ENCODE measurements around the gene DMXL2. TPM values are rescaled to one million over a fixed set of nuclear protein-coding genes. Genes with fewer than 3 reads are reported as not detected.
A peak's percentile ranks its signal among the peaks of the same experiment; 100 is the strongest.
"Not testable (repeated sequence)": the region's sequence is repeated elsewhere in the genome, so short reads cannot be mapped to it uniquely, and the experiment has no call there.

The DMXL2 gene
- total RNA-seq, 2 donors from 2014 or later, result 4.0 to 9.2 TPM

DNA sequence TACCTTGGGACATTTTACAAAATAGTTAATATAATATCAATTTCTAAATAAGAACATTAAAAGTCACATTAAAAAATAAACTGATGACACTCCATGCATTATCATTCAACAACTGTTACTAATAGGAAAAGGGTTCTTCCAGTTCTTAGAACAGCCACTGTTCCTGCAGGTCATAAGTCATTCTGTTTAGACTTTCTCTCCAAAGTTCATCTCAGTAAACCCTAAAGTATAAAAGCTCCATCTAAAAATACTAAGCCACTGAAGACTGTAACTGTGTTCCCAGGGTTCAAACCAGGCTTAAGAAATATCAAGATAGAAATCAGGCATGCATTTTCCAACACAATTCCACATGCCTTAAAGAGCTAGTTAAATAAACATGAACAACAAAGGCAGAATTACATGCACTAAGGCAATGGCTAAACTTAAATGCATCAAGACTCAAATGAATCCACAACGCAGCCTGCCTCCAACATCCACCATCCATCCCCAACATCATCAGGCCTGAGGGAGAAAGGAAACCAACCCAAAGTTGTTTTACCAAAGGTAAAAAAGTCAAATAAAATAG lies 46.2 kb downstream of the DMXL2 start:
- Mint-ChIP-seq H3K36me3 (ENCODE audit: low read depth) (no peaks in the 10 kb centered on the region), H3K4me1 (no peaks in the 10 kb centered on the region), H3K4me3 (no peak overlapping the region), H3K27me3 (no peaks in the 10 kb centered on the region), H3K27ac (no peak overlapping the region), H3K9me3 (no peaks in the 10 kb centered on the region)
- no peak for ATAC-seq (replicated peaks)

DNA sequence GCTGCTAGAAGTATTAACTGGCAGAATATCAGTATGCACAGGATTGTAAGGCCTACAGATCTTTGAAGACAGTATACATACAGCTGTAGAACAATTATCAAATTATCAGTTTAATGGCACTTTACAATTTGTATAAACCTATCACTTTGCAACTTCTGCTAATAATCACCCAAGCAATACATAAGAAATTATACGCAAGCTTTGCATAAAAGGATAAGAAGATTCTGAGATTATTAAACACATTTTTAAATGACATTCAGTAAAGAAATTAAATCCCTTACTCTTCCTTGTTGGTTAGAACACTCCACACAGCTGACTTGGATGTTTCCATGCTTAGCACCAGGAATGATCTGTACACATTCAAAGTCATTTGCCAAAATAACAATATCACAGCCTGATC lies 46.8 kb downstream of the DMXL2 start:
- Mint-ChIP-seq H3K27ac (no peak overlapping the region), H3K9me3 (no peaks in the 10 kb centered on the region), H3K27me3 (no peaks in the 10 kb centered on the region), H3K4me3 (no peak overlapping the region), H3K4me1 (no peaks in the 10 kb centered on the region), H3K36me3 (ENCODE audit: low read depth) (no peaks in the 10 kb centered on the region)
- ATAC-seq (replicated peaks), result no peak

DNA sequence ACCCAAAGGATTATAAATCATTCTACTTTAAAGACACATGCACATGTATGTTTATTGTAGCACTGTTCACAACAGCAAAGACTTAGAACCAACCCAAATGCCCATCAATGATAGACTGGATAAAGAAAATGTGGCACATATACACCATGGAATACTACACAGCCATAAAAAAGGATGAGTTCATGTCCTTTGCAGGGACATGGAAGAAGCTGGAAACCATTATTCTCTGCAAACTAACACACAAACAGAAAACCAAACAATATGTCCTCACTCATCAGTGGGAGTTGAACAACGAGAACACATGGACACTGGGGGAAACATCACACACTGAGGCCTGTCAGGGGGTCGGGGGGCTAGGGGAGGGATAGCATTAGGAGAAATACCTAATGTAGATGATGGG lies 49.2 kb downstream of the DMXL2 start:
- not testable (repeated sequence) for H3K27ac Mint-ChIP-seq; H3K9me3 Mint-ChIP-seq; ATAC-seq (replicated peaks); H3K27me3 Mint-ChIP-seq; H3K4me1 Mint-ChIP-seq; H3K4me3 Mint-ChIP-seq; H3K36me3 Mint-ChIP-seq (ENCODE audit: low read depth)

DNA sequence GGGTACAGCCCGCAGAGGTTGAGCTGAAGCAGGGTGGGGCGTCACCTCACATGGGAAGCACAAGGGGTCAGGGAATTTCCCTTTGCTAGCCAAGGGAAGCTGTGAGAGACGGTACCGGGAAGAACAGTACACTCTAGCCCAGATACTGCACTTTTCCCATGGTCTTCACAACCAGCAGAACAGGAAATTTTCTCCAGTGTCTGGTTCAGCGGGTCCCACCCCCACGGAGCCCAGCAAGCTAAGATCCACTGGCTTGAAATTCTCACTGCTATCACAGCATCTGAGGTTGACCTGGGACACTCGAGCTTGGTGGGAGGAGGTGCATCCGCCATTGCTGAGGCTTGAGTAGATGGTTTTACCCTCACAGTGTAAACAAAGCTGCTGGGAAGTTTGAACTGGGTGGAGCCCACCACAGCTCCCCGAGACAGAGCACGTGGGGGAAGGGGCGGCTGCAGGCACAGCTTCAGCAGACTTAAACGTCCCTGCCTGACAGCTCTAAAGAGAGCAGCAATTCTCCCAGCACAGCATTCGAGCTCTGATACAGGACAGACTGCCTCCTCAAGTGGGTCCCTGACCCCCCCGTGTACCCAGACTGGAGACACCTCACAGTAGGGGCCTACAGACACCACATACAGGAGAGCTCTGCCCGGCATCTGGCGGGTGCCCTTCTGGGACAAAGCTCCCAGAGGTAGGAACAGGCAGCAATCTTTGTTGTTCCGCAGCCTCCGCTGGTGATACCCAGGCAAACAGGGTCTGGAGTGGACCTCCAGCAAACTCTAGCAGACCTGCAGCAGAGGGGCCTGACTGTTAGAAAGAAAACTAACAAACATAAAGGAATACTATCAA lies 53.4 kb downstream of the DMXL2 start:
- not testable (repeated sequence) for H3K4me3 Mint-ChIP-seq; H3K27me3 Mint-ChIP-seq; H3K4me1 Mint-ChIP-seq; H3K9me3 Mint-ChIP-seq; ATAC-seq (replicated peaks); H3K36me3 Mint-ChIP-seq (ENCODE audit: low read depth); H3K27ac Mint-ChIP-seq

DNA sequence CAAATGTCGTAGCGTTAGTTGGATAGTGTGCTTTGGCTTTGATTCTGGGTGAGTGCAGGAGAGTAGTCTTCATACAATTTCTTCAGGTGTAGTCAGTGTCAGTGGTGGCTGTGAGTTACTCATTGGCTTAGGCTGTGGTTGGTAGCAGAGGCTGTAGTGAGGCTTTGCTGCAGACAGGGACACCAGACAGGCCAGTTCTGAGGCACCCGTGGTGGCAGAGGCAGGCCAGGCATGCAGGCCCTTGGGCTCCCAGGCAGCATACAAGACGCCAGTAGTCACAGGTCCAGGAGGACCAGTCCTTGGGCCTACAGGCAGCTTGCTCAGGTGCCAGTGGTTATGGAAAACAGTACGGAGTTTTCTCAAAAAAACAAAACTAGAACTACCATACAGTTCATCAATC lies 61.3 kb downstream of the DMXL2 start:
- Mint-ChIP-seq H3K9me3 (no peaks in the 10 kb centered on the region), H3K4me1 (no peaks in the 10 kb centered on the region), H3K4me3 (no peak overlapping the region), H3K27ac (no peak overlapping the region), H3K27me3 (no peaks in the 10 kb centered on the region), H3K36me3 (ENCODE audit: low read depth) (no peaks in the 10 kb centered on the region)
- no peak for ATAC-seq (replicated peaks)

DNA sequence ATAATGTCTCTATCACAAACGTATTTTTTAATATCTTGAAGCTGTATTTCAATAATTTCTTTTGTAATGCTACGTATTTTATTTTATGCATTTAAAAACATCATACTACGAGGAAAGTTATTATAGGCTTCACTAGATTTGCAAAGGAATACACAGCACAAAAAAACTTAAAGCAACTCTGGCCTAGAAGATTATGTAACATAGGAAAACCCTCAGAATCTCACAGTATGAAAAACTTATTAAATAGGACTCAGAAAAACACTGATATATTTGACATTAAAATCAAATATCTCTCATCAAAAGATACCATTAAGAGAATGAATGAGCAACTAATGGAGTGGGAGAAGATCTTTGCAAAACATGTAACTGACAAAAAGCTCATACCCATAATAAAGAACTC lies 63.7 kb downstream of the DMXL2 start:
- no peaks in the 10 kb centered on the region for H3K9me3 Mint-ChIP-seq
- no peak overlapping the region for H3K4me3 Mint-ChIP-seq
- H3K27me3 Mint-ChIP-seq, result no peaks in the 10 kb centered on the region
- H3K36me3 Mint-ChIP-seq (ENCODE audit: low read depth), result no peaks in the 10 kb centered on the region
- no peaks in the 10 kb centered on the region for H3K4me1 Mint-ChIP-seq
- H3K27ac Mint-ChIP-seq, result no peak overlapping the region
- no peak for ATAC-seq (replicated peaks)

DNA sequence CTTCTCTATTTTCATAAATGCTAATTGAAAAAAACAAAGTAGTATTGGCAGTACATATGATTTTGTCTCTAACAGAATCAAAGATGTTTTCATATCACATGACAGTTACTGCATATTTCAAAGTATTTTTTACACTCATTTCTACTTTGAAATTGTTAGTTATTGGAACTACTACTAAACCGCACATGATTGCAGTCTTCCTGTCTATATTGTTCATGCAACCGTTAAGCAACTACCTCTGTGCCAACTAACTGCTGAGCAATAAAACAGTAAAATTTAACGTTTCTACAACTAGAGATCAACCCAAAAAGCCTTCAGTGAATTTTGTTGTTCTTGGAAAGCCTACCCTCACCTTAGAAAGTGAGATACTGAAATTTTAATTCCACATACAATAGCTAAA lies 64.2 kb downstream of the DMXL2 start:
- ATAC-seq (replicated peaks), result no peak
- H3K27me3 Mint-ChIP-seq, result no peaks in the 10 kb centered on the region
- no peaks in the 10 kb centered on the region for H3K4me1 Mint-ChIP-seq
- H3K27ac Mint-ChIP-seq, result no peak overlapping the region
- no peaks in the 10 kb centered on the region for H3K36me3 Mint-ChIP-seq (ENCODE audit: low read depth)
- no peak overlapping the region for H3K4me3 Mint-ChIP-seq
- no peaks in the 10 kb centered on the region for H3K9me3 Mint-ChIP-seq

DNA sequence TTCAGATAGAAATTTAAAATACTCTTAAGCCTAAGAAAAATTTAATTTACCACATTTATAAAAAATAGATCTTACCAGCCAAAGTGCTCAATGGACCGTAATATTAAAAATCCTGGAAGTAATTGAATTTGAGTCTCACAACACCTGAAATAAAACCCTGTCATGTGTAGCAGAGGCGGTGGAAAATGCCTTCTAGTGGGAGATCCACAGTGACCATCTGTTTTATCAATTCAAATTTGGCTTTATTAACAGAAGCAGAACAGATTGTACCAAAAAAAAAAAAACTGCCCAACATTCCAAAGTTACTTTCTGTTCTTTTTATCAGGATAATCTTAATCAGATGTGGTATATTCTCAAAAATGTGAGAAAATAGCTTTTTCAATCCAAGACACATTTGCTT lies 71.7 kb downstream of the DMXL2 start:
- Mint-ChIP-seq H3K4me1 (no peaks in the 10 kb centered on the region), H3K9me3 (no peaks in the 10 kb centered on the region), H3K27me3 (no peaks in the 10 kb centered on the region), H3K27ac (no peak overlapping the region), H3K36me3 (ENCODE audit: low read depth) (no peaks in the 10 kb centered on the region), H3K4me3 (no peak overlapping the region)
- no peak for ATAC-seq (replicated peaks)

DNA sequence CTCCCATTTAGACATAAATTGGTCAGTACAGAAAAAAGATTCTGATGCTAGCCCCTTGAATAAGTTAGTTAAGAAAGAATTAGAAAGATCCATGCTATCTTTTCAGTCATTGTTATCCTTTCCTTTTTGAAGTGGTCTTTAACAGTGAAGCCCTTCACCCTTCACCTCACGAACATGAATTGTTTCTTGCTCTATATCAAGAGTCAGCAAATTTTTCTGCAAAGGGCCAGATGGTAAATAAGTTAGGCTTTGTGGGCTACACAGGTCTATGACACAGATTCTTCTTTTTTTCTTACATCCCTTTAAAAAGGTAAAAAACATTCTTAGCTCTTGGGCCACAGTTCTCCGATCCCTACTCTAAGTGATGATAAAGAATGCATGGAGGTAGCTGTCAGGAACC lies 74.9 kb downstream of the DMXL2 start:
- H3K27ac Mint-ChIP-seq, result no peak overlapping the region
- H3K9me3 Mint-ChIP-seq, result no peaks in the 10 kb centered on the region
- H3K27me3 Mint-ChIP-seq, result no peaks in the 10 kb centered on the region
- H3K36me3 Mint-ChIP-seq (ENCODE audit: low read depth), result no peaks in the 10 kb centered on the region
- no peak overlapping the region for H3K4me3 Mint-ChIP-seq
- ATAC-seq (replicated peaks), result no peak
- no peaks in the 10 kb centered on the region for H3K4me1 Mint-ChIP-seq

DNA sequence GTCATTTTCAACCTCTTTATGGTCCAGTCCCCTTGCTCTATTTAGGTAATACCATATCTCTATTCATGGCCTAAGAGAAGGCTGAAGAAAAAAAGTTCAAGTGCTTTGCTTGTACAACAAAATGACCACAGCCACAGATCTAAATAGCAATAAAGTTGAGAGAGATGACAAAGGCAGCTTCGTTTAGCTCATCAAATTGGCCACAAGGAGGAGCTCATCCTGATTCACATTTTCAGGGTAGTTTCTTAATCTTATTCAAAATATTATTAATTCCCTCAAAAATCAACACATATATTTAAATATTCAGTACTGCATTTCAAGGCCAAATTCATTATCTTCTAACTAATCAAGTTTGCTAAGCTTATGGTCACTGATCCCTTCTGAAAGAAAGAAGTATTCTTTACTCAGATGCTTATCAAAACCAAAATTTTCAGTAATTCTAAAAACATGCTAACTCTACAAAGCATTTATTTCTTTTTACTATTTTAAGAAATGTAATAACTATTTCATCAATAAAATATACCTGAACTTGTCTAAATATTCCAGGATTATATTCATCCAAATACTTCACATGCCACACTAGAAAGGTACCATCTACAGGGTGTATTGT lies 85.5 kb downstream of the DMXL2 start:
- no peaks in the 10 kb centered on the region for H3K9me3 Mint-ChIP-seq
- H3K36me3 Mint-ChIP-seq (ENCODE audit: low read depth), result no peaks in the 10 kb centered on the region
- no peak overlapping the region for H3K27ac Mint-ChIP-seq
- no peak overlapping the region for H3K4me3 Mint-ChIP-seq
- no peak for ATAC-seq (replicated peaks)
- H3K4me1 Mint-ChIP-seq, result no peaks in the 10 kb centered on the region
- H3K27me3 Mint-ChIP-seq, result no peaks in the 10 kb centered on the region

DNA sequence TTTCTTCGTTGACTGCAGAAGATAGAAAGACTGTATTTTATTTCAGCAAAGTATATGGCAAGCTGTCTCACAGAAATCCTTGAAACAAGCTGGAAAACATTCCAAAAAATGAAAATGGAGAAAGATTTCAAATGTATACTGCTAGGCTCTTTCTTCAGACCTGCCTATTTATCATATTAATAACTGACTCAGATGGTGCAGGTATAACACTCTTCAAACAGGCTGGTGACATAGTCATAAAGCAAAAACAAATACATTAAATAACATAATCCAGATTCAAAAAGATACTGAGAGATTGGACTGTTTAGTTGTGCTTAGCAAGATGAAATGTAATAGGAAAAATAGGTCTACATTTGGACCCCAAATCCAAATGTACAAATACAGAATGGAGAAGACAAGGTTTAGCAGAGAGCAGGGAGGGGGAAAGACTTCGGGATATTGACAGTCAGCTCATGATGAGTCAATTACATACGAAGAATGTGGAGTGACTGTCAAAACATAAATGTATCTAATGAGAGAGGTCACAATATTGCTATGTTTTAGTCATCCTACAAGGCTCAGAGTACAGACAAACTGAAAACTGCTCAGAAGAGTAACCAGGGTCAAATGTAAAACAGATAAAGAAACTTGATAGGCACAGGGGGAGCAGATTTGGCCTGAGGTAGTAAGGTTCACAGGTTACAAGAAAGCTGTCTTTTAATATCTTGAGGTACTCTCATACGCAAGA lies 88.7 kb downstream of the DMXL2 start:
- Mint-ChIP-seq H3K9me3 (peaks cover 4% of the 10 kb centered on the region), H3K27ac (no peak overlapping the region), H3K36me3 (ENCODE audit: low read depth) (no peaks in the 10 kb centered on the region), H3K4me3 (no peak overlapping the region), H3K4me1 (no peaks in the 10 kb centered on the region), H3K27me3 (no peaks in the 10 kb centered on the region)
- peak; percentile 56 for ATAC-seq (replicated peaks)

DNA sequence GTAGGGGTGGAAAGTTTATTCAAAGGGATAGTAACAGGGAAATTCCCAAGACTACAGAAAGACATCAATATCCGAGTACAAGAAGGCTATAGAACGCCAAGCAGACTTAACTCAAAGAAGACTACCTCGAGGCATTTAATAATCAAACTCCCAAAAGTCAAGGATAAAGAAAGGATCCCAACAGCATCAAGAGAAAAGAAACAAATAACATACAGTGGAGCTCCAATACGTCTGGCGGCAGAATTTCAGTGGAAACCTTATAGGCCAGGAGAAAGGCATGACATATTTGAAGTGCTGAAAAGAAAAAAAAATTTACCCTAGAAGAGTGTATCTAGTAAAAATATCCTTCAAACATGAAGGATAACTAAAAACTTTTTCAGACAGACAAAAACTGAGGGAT lies 95.6 kb downstream of the DMXL2 start:
- Mint-ChIP-seq H3K9me3 (peaks cover 18% of the 10 kb centered on the region), H3K4me1 (no peaks in the 10 kb centered on the region), H3K4me3 (no peak overlapping the region), H3K27me3 (no peaks in the 10 kb centered on the region), H3K36me3 (ENCODE audit: low read depth) (peaks cover 8% of the 10 kb centered on the region), H3K27ac (no peak overlapping the region)
- ATAC-seq (replicated peaks), result no peak

DNA sequence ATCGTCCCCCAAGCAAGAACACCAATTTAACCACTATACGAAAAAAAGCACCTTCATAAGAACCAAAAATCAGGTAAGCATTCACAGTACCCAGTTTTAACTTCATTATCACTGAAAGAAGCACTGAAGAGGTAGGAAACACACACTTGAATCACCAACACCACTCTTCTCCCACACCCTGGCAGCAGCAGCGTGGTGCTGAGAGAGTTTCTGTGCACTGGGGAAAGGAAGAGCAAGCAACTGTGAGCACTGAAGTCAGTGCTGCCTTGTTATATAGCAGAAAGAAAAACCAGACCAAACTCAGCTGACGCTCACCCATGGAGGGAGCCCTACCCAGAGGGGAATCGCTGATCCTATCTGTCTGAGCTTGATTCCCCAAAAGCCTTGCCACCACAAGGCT lies 98.2 kb downstream of the DMXL2 start:
- Mint-ChIP-seq H3K9me3 (peaks cover 15% of the 10 kb centered on the region), H3K27ac (no peak overlapping the region), H3K4me1 (no peaks in the 10 kb centered on the region), H3K36me3 (ENCODE audit: low read depth) (peaks cover 8% of the 10 kb centered on the region), H3K27me3 (no peaks in the 10 kb centered on the region), H3K4me3 (no peak overlapping the region)
- ATAC-seq (replicated peaks), result no peak

DNA sequence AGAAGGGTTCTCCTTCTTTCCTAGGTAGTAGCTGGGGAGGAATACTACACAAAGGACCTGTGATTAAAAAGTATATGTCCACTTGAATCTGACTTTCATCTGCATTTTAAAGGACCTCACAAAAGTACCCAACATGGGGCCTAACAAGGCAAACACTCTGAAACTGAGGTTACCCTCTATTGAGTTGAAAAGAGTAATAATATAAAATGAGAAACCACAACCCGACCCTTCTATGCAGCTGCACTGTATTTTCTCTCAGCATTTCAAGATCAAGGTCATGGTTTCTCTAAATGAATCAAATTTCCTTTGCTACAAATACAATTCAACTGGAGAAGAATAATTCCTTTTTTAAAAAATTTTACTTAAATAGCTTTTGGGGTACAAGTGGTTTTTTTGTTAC lies 106.3 kb downstream of the DMXL2 start:
- Mint-ChIP-seq H3K27ac (no peak overlapping the region), H3K36me3 (ENCODE audit: low read depth) (peaks cover 5% of the 10 kb centered on the region), H3K9me3 (no peaks in the 10 kb centered on the region), H3K4me1 (no peaks in the 10 kb centered on the region), H3K27me3 (no peaks in the 10 kb centered on the region), H3K4me3 (no peak overlapping the region)
- ATAC-seq (replicated peaks), result no peak

DNA sequence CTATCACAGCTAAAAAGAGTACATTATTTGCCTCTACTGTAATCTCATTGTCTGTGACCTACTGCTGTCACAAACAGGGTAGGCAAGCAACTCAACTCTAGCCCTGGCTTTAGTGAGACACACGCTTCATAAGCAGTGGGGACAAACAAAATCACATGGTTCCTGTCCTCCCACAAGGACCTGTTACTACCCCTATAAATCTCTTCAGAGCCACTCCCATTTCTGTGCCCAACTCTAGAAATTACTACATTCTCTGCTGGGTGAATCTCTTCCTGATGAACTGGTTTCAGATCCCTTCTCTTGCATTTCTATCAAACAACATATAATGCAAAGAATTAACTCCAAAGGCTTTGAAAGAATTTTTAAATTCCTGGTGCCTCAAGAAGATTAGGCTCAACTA lies 117.3 kb downstream of the DMXL2 start:
- Mint-ChIP-seq H3K36me3 (ENCODE audit: low read depth) (peaks cover 6% of the 10 kb centered on the region), H3K27me3 (no peaks in the 10 kb centered on the region), H3K27ac (no peak overlapping the region), H3K4me1 (no peaks in the 10 kb centered on the region), H3K4me3 (no peak overlapping the region), H3K9me3 (no peaks in the 10 kb centered on the region)
- ATAC-seq (replicated peaks), result no peak
